HEK293 (cell line): ENCODE data around the gene DUSP1.

Source experiments
- CTCF ChIA-PET: fragments of 350-600 bp; formaldehyde crosslinking; extraction: SDS; loops from one replicate; lab custom pipeline; 2021; ENCODE audit warnings: antibody characterized with exemption; lab: Yijun Ruan, JAX
- POLR2A ChIA-PET: fragments of 300-600 bp; formaldehyde crosslinking; extraction: SDS; loops from one replicate; lab custom pipeline; 2020; ENCODE audit warnings: antibody characterized with exemption, inconsistent platforms; lab: Yijun Ruan, JAX
- H3K27ac ChIP-seq: fragments of 200-500 bp; sonication (Bioruptor generic); 2 replicates; pipeline ENCODE4 v1.5.1; 2014; ENCODE audit warnings: low read depth, low read length, control low read depth, inconsistent platforms; ENCODE audit errors: extremely low read depth
- H3K36me3 ChIP-seq, 2 experiments: fragments of 200-500 bp in 1 of 2; sonication (Bioruptor generic) in 1 of 2; 1 replicate in 1 of 2; 2 replicates in 1 of 2; pipeline ENCODE4 v1.5.1; 2014 to 2017; ENCODE audit warnings: inconsistent platforms in 2 of 2, low read length in 2 of 2; ENCODE audit not compliant: control insufficient read depth in 2 of 2, insufficient read depth in 1 of 2
- H3K4me1 ChIP-seq: fragments of 200-500 bp; sonication (Bioruptor generic); 2 replicates; pipeline ENCODE4 v1.5.1; 2014; ENCODE audit warnings: mild to moderate bottlenecking, low read length, inconsistent platforms; ENCODE audit not compliant: control insufficient read depth, insufficient read depth
- H3K4me3 ChIP-seq: 2 replicates; pipeline ENCODE4 v1.5.1; 2011; ENCODE audit warnings: low read depth, mild to moderate bottlenecking, control low read depth, low read length, moderate library complexity
- H3K9me3 ChIP-seq: fragments of 200-500 bp; sonication (Bioruptor generic); 2 replicates; pipeline ENCODE4 v1.5.1; 2014; ENCODE audit warnings: low read depth, low read length, inconsistent platforms; ENCODE audit not compliant: control insufficient read depth, insufficient read depth
- CTCF ChIP-seq: fragments of 450-650 bp; formaldehyde crosslinking; IDR thresholded peaks from 2 replicates; pipeline ENCODE4 v1.5.1; 2016; ENCODE audit warnings: missing biosample characterization, missing genetic modification characterization
- EGR2 ChIP-seq: fragments of 450-650 bp; formaldehyde crosslinking; IDR thresholded peaks from 2 replicates; pipeline ENCODE4 v1.5.1; 2016; ENCODE audit warnings: low read depth, missing biosample characterization, missing genetic modification characterization
- ELK4 ChIP-seq: IDR thresholded peaks from 2 replicates; pipeline ENCODE4 v1.6.1; 2011; ENCODE audit warnings: mild to moderate bottlenecking, low read depth, low read length, borderline replicate concordance
- GLI2 ChIP-seq: fragments of 450-650 bp; formaldehyde crosslinking; IDR thresholded peaks from 2 replicates; pipeline ENCODE4; 2017; ENCODE audit warnings: missing biosample characterization, missing genetic modification characterization, low read depth, borderline replicate concordance
- KLF7 ChIP-seq: fragments of 450-650 bp; formaldehyde crosslinking; IDR thresholded peaks from 2 replicates; pipeline ENCODE4 v1.5.1; 2016; ENCODE audit warnings: missing biosample characterization, missing genetic modification characterization, borderline replicate concordance
- KLF8 ChIP-seq: fragments of 450-650 bp; formaldehyde crosslinking; IDR thresholded peaks from 2 replicates; pipeline ENCODE4 v1.5.1; 2016; ENCODE audit warnings: missing biosample characterization, missing genetic modification characterization
- PBX3 ChIP-seq: sonication (generic); formaldehyde crosslinking; IDR thresholded peaks from 2 replicates; pipeline ENCODE4 v1.8.1; 2022; ENCODE audit warnings: mild to moderate bottlenecking, moderate library complexity, missing genetic modification reagents
- SP7 ChIP-seq: fragments of 450-650 bp; formaldehyde crosslinking; IDR thresholded peaks from 2 replicates; pipeline ENCODE4 v1.5.1; 2016; ENCODE audit warnings: missing biosample characterization, missing genetic modification characterization
- YY2 ChIP-seq: fragments of 450-650 bp; formaldehyde crosslinking; IDR thresholded peaks from 2 replicates; pipeline ENCODE4 v1.5.1; 2016; ENCODE audit warnings: missing biosample characterization, missing genetic modification characterization
- ZFHX2 ChIP-seq: fragments of 450-650 bp; formaldehyde crosslinking; conservative IDR thresholded peaks from 2 replicates; pipeline ENCODE4 v1.5.1; 2016; ENCODE audit warnings: missing biosample characterization, missing genetic modification characterization
- ZIC2 ChIP-seq: fragments of 450-650 bp; formaldehyde crosslinking; IDR thresholded peaks from 2 replicates; pipeline ENCODE4 v1.5.1; 2016; ENCODE audit warnings: missing biosample characterization, missing genetic modification characterization
- ZNF184 ChIP-seq: fragments of 450-650 bp; IDR thresholded peaks from 2 replicates; pipeline ENCODE4 v1.5.1; 2018; ENCODE audit warnings: missing biosample characterization, mild to moderate bottlenecking, missing genetic modification characterization
- ZNF311 ChIP-seq: fragments of 450-650 bp; formaldehyde crosslinking; IDR thresholded peaks from 2 replicates; pipeline ENCODE4 v1.5.1; 2017; ENCODE audit warnings: missing biosample characterization, missing genetic modification characterization, borderline replicate concordance
- ZNF335 ChIP-seq: fragments of 450-650 bp; formaldehyde crosslinking; conservative IDR thresholded peaks from 2 replicates; pipeline ENCODE4 v1.5.1; 2016; ENCODE audit warnings: missing biosample characterization, missing genetic modification characterization
- ZNF48 ChIP-seq: fragments of 450-650 bp; formaldehyde crosslinking; IDR thresholded peaks from 2 replicates; pipeline ENCODE4 v1.5.1; 2016; ENCODE audit warnings: missing biosample characterization, missing genetic modification characterization
- ZNF529 ChIP-seq: fragments of 450-650 bp; formaldehyde crosslinking; IDR thresholded peaks from 2 replicates; pipeline ENCODE4 v1.5.1; 2017; ENCODE audit warnings: missing genetic modification characterization, missing biosample characterization; ENCODE audit not compliant: insufficient replicate concordance
- ZNF629 ChIP-seq: fragments of 450-650 bp; formaldehyde crosslinking; IDR thresholded peaks from 2 replicates; pipeline ENCODE4 v1.5.1; 2017; ENCODE audit warnings: missing biosample characterization, missing genetic modification characterization
- ZNF660 ChIP-seq: fragments of 450-650 bp; IDR thresholded peaks from 2 replicates; pipeline ENCODE4 v1.5.1; 2018; ENCODE audit warnings: missing biosample characterization, mild to moderate bottlenecking, missing genetic modification characterization
- TF ChIP-seq, protein P1 (sequence below): fragments of 450-650 bp; formaldehyde crosslinking; IDR thresholded peaks from 2 replicates; pipeline ENCODE4 v1.5.1; 2016; ENCODE audit warnings: missing biosample characterization, missing genetic modification characterization
- TF ChIP-seq, protein P2 (sequence below): fragments of 450-650 bp; formaldehyde crosslinking; IDR thresholded peaks from 2 replicates; pipeline ENCODE4 v1.5.1; 2016; ENCODE audit warnings: missing biosample characterization, missing genetic modification characterization

DUSP1 gene

GRCh38 chr5:172770675-172771438 lies at the start of gene DUSP1 (continued):
- TF ChIP-seq, protein P1, sequence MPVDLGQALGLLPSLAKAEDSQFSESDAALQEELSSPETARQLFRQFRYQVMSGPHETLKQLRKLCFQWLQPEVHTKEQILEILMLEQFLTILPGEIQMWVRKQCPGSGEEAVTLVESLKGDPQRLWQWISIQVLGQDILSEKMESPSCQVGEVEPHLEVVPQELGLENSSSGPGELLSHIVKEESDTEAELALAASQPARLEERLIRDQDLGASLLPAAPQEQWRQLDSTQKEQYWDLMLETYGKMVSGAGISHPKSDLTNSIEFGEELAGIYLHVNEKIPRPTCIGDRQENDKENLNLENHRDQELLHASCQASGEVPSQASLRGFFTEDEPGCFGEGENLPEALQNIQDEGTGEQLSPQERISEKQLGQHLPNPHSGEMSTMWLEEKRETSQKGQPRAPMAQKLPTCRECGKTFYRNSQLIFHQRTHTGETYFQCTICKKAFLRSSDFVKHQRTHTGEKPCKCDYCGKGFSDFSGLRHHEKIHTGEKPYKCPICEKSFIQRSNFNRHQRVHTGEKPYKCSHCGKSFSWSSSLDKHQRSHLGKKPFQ = no peak
- TF ChIP-seq KLF7 (tag by site-specific recombination) = peak; percentile 26; the same call in 1 of the 2 replicates
- no peak for TF ChIP-seq ELK4
- no peak for TF ChIP-seq ZNF48
- TF ChIP-seq ZNF529 (tag by site-specific recombination) = no peak
- TF ChIP-seq, protein P2, sequence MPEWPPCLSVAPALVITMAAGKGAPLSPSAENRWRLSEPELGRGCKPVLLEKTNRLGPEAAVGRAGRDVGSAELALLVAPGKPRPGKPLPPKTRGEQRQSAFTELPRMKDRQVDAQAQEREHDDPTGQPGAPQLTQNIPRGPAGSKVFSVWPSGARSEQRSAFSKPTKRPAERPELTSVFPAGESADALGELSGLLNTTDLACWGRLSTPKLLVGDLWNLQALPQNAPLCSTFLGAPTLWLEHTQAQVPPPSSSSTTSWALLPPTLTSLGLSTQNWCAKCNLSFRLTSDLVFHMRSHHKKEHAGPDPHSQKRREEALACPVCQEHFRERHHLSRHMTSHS (tag by site-specific recombination) = no peak; the same call in 1 of the 2 replicates
- peak; percentile 46; the same call in 1 of the 2 replicates for TF ChIP-seq GLI2 (tag by site-specific recombination)
- peak; percentile 86 for TF ChIP-seq ZNF660 (tag by site-specific recombination)
- TF ChIP-seq KLF8 (tag by site-specific recombination) = peak; percentile 71
- TF ChIP-seq CTCF = peak; percentile 99
- peak; percentile 63; the same call in 1 of the 2 replicates for TF ChIP-seq SP7 (tag by site-specific recombination)
- TF ChIP-seq YY2 (tag by site-specific recombination) = peak; percentile 36; the same call in 1 of the 2 replicates
- TF ChIP-seq ZNF629 = peak; percentile 97
- TF ChIP-seq ZNF311 (tag by site-specific recombination) = no peak
- no peak for TF ChIP-seq PBX3 (CRISPR knock-in tag)
- TF ChIP-seq ZNF335 (tag by site-specific recombination) = no peak

GRCh38 chr5:172820046-172820767 lies 49.2 kb upstream of the DUSP1 start:
- Histone ChIP-seq H3K36me3 (no peaks in the 10 kb centered on the region), H3K4me1 (no peaks in the 10 kb centered on the region)
- ChIA-PET CTCF (no interaction called here), POLR2A (interaction anchor here (1.2 kb wide), 1 partner anchor 49 kb away, joined by 4 read pairs; no protein-coding TSS in a partner anchor)
- peak; percentile 84 for TF ChIP-seq EGR2 (tag by site-specific recombination)
- TF ChIP-seq ZIC2 (tag by site-specific recombination) = 0 out of 2 replicates have a peak, but pooled peaks have one; percentile 41
- TF ChIP-seq ZFHX2 (tag by site-specific recombination) = peak; percentile 95
- no peak for TF ChIP-seq ZNF184 (tag by site-specific recombination)
- TF ChIP-seq, all 188 proteins: peak for 3
- no peak overlapping the region for H3K27ac ChIP-seq
- no peaks in the 10 kb centered on the region for H3K9me3 ChIP-seq
- H3K4me3 ChIP-seq = no peak overlapping the region
